Measurements from ENCODE around the gene HIF3A.

GRCh38 chr19:46296722-46297461 is at the start of gene HIF3A:
- TF ChIP-seq CTCF (optimal IDR thresholded peaks at IDR 0.05 in 1 of 3, IDR thresholded peaks at IDR 0.05 in 1 of 3, conservative IDR thresholded peaks at IDR 0.05 in 1 of 3; ENCODE audit: extremely low read depth in 1 of 3, insufficient read depth in 2 of 3, low read length in 3 of 3) (no peak), EZH2 (IDR thresholded peaks at IDR 0.05; ENCODE audit: low read length) (peak; percentile 20)

Data from keratinocyte (primary cell).